ENCODE measurements around the gene KAT7. TPM values are rescaled to one million over a fixed set of nuclear protein-coding genes. Genes with fewer than 3 reads are reported as not detected.

Gene KAT7
- total RNA-seq = 38.0 and 43.2 TPM in 2 replicates

GRCh38 chr17:49788478-49789242 lies at the start of gene KAT7:
Gene KAT7 (plus strand): TSS chr17:49788681. CDS start chr17:49788835, 154 bp downstream.
- TF ChIP-seq, protein P1, sequence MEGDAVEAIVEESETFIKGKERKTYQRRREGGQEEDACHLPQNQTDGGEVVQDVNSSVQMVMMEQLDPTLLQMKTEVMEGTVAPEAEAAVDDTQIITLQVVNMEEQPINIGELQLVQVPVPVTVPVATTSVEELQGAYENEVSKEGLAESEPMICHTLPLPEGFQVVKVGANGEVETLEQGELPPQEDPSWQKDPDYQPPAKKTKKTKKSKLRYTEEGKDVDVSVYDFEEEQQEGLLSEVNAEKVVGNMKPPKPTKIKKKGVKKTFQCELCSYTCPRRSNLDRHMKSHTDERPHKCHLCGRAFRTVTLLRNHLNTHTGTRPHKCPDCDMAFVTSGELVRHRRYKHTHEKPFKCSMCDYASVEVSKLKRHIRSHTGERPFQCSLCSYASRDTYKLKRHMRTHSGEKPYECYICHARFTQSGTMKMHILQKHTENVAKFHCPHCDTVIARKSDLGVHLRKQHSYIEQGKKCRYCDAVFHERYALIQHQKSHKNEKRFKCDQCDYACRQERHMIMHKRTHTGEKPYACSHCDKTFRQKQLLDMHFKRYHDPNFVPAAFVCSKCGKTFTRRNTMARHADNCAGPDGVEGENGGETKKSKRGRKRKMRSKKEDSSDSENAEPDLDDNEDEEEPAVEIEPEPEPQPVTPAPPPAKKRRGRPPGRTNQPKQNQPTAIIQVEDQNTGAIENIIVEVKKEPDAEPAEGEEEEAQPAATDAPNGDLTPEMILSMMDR (IDR thresholded peaks at IDR 0.05; ENCODE audit: insufficient read depth, low read depth, low read length) = no peak
- peak within 1 kb of the TSS; percentile 96 for H3K4me3 ChIP-seq (ENCODE audit: low read depth, low read length)
- DNase-seq (ENCODE audit: low read depth) = peak; percentile 99

GRCh38 chr17:49739641-49740271 lies 48.7 kb upstream of the KAT7 start:
- H3K4me3 ChIP-seq (ENCODE audit: low read depth, low read length) = no peak overlapping the region
- peak; percentile 92 for DNase-seq (ENCODE audit: low read depth)
- TF ChIP-seq, protein P1 (IDR thresholded peaks at IDR 0.05; ENCODE audit: insufficient read depth, low read depth, low read length) = no peak

- no peak overlapping the region for H3K4me3 ChIP-seq (ENCODE audit: low read depth, low read length)
- TF ChIP-seq, protein P1 (IDR thresholded peaks at IDR 0.05; ENCODE audit: insufficient read depth, low read depth, low read length) = no peak
- DNase-seq (ENCODE audit: low read depth) = peak; percentile 34
These were observed 47.3 kb upstream of the KAT7 start for GRCh38 chr17:49741009-49741691.

DNA sequence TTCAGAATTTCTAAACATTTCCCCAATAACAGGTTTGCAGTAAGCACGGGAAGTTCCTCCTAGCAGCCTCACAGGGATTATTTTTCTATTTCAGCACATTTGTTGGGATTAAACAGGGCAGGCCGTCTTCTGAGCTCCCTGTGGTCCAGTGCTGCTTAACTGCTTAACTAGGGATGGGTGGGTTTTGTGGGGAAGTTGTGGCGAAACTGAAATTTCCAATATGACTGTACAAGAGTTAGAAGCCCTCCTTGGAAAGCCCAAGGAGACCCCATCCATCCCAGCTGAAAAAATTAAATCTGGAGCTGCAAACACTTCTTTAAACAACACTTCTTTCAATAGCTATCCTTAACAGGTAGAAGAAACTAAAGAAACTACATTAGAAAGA lies 46.8 kb upstream of the KAT7 start:
- DNase-seq (ENCODE audit: low read depth) = no peak
- TF ChIP-seq, protein P1 (IDR thresholded peaks at IDR 0.05; ENCODE audit: insufficient read depth, low read depth, low read length) = no peak
- no peak overlapping the region for H3K4me3 ChIP-seq (ENCODE audit: low read depth, low read length)

- peak; percentile 61 for DNase-seq (ENCODE audit: low read depth)
- TF ChIP-seq, protein P1 (IDR thresholded peaks at IDR 0.05; ENCODE audit: insufficient read depth, low read depth, low read length) = no peak
- no peak overlapping the region for H3K4me3 ChIP-seq (ENCODE audit: low read depth, low read length)
These were observed 46.3 kb upstream of the KAT7 start for GRCh38 chr17:49742166-49742638.

DNA sequence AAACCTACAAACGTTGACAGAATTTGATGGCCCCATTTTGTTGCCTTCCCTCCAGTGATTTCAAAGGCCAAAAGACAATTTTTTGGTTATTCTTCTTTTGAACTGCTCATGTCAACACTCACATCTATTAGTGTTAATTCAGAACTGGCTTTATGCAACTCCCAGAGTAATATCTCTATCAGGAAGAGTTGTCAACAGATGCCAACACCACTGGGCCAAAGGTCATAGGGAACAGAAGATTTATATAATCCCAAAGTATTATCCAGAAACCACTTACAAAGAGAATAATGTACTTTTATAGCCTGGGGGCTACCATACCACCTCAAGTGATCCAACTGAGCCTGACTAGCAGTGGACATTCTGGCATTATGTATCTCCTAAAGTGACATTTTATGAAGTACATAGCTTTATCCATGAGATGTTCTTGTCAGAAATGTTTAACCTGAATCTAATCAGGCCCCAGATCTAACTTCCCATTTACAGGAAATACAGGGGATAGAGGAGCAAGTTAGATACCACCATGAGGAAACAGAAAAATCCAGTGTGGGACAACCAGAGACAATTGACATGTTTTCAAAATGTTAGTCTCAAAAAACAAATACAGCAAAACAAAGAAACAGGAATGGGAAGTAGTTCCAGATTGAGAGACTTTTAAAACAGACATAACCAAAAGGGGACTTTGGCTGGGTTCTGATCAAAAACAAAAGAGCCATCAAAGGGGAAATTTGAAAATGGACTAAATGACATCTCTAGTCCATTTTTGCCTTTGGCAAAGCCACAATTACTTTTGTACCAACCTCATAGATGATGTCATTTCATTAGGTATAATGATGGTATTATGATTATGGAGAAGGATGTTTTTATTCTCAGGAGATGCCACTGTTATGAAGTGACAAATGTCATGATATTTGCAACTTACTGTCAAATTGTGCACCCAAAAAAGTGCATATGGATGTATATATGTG lies 43.0 kb upstream of the KAT7 start:
- no peak overlapping the region for H3K4me3 ChIP-seq (ENCODE audit: low read depth, low read length)
- TF ChIP-seq, protein P1 (IDR thresholded peaks at IDR 0.05; ENCODE audit: insufficient read depth, low read depth, low read length) = no peak
- no peak for DNase-seq (ENCODE audit: low read depth)
